Progenitor cell of endocrine pancreas (in vitro differentiated cells): Measurements from ENCODE around the gene MBTPS1. TPM values are rescaled to one million over a fixed set of nuclear protein-coding genes. Genes with fewer than 3 reads are reported as not detected.

Experiments used
- DNase-seq: peaks from one replicate; pipeline ENCODE4 v3.0.0; 2021; ENCODE audit warnings: low spot score; ENCODE audit not compliant: unreplicated experiment
- H3K27ac Mint-ChIP-seq: 2 replicates; pipeline ENCODE4 v1.8.0; 2021; ENCODE audit warnings: mild to moderate bottlenecking, moderate library complexity, mixed read lengths
- H3K27me3 Mint-ChIP-seq: 2 replicates; pipeline ENCODE4 v1.8.0; 2021; ENCODE audit warnings: mixed read lengths
- H3K36me3 Mint-ChIP-seq: 2 replicates; pipeline ENCODE4 v1.8.0; 2022; ENCODE audit warnings: mixed read lengths; ENCODE audit not compliant: insufficient read depth
- H3K4me1 Mint-ChIP-seq: 2 replicates; pipeline ENCODE4 v1.8.0; 2021; ENCODE audit warnings: low read depth, mixed read lengths
- H3K4me3 Mint-ChIP-seq: 2 replicates; pipeline ENCODE4 v1.8.0; 2021; ENCODE audit warnings: low read depth, mild to moderate bottlenecking, moderate library complexity, mixed read lengths
- H3K9me3 Mint-ChIP-seq: 2 replicates; pipeline ENCODE4 v1.8.0; 2021; ENCODE audit warnings: low read depth, mixed read lengths
- total RNA-seq: library from RNA; stranded (reverse); gene quantifications from 2 replicates; pipeline ENCODE4 v1.2.1, GENCODE V29; 2021
- TF ChIP-seq, protein P1 (sequence below): fragments of 200-600 bp; sonication (generic); IDR thresholded peaks from one replicate; pipeline ENCODE4 v1.5.0; 2021; ENCODE audit warnings: antibody characterized with exemption, mild to moderate bottlenecking; ENCODE audit not compliant: unreplicated experiment

The MBTPS1 gene
- total RNA-seq, 1 donor from 2014 or later: 94.7 TPM

DNA sequence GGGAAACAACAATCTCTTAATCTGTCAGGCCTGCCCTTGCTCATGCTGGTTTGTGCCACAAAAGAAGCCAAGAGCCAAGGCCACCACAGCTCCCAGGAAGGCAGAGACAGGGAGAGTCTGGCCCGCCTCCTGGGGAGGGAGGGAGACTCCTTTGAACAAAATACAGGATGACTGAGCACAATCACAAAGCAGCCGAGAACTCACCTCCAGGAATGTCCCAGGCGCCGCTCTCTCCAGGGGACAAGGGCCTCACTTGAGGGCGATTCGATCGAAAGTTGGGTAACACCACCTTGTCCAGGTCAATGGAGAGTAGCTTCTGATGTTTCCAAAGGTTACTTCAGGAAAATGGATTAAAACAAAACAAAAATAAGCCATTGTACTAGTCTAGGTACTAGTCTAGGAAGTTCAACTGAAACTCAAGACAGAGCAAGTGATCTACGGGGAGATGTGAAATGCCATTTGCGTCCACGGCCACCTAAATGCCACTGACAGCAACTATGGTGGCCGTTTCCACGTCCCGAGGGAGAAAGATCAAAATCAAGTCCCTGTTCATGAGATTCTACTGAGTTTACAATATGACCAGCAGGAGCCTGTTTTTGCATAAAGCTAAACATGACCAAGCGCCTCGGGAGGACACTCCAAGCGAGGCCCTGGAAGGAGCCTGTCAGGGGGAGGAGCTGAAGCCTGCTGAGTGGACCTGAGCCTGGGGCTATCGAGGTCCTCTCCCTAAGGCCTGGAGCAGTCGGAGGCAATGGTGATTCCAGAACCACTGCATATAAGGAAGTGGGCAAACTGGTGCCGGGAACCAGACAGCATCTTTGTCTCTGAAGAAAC is 60.7 kb downstream of the MBTPS1 start:
- Mint-ChIP-seq H3K27me3 (no peaks in the 10 kb centered on the region), H3K36me3 (peaks cover 31% of the 10 kb centered on the region), H3K27ac (peak overlapping the region; percentile 17)

GRCh38 chr16:84055366-84055765 is 61.4 kb downstream of the MBTPS1 start:
- H3K4me1 Mint-ChIP-seq: no peaks in the 10 kb centered on the region
- H3K27ac Mint-ChIP-seq: peak overlapping the region; percentile 17
- H3K27me3 Mint-ChIP-seq: no peaks in the 10 kb centered on the region
- no peak for DNase-seq
- peaks cover 32% of the 10 kb centered on the region for H3K36me3 Mint-ChIP-seq
- no peaks in the 10 kb centered on the region for H3K9me3 Mint-ChIP-seq
- TF ChIP-seq, protein P1, sequence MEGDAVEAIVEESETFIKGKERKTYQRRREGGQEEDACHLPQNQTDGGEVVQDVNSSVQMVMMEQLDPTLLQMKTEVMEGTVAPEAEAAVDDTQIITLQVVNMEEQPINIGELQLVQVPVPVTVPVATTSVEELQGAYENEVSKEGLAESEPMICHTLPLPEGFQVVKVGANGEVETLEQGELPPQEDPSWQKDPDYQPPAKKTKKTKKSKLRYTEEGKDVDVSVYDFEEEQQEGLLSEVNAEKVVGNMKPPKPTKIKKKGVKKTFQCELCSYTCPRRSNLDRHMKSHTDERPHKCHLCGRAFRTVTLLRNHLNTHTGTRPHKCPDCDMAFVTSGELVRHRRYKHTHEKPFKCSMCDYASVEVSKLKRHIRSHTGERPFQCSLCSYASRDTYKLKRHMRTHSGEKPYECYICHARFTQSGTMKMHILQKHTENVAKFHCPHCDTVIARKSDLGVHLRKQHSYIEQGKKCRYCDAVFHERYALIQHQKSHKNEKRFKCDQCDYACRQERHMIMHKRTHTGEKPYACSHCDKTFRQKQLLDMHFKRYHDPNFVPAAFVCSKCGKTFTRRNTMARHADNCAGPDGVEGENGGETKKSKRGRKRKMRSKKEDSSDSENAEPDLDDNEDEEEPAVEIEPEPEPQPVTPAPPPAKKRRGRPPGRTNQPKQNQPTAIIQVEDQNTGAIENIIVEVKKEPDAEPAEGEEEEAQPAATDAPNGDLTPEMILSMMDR: no peak
- H3K4me3 Mint-ChIP-seq: no peak overlapping the region

More for the DNA sequence above, 60.7 kb downstream of the MBTPS1 start:
- no peak for DNase-seq
- Mint-ChIP-seq H3K4me1 (no peaks in the 10 kb centered on the region), H3K9me3 (no peaks in the 10 kb centered on the region), H3K4me3 (no peak overlapping the region)
- TF ChIP-seq, protein P1: no peak

DNA sequence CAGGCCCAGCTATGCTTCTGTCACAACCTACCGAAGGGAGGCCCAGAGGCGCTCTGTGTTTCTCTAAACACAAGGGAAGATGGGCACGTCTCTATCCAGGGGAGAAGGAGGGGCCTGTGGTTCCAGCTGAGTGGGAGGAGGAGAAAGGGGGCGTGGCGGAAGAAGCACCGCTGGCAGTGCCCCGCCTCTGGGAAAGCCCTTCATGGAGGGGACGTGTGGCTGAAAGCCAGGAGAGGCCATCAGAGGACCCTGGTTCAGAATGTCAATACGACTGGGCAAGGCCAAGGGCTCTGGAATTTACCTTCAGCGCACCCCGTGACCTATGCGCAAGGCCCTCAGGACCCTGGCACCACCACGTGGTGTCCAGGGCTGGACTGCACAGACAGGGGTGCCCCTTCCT is 61.8 kb downstream of the MBTPS1 start:
- Mint-ChIP-seq H3K9me3 (no peaks in the 10 kb centered on the region), H3K27ac (no peak overlapping the region), H3K36me3 (peaks cover 34% of the 10 kb centered on the region), H3K4me1 (no peaks in the 10 kb centered on the region), H3K4me3 (no peak overlapping the region), H3K27me3 (no peaks in the 10 kb centered on the region)
- no peak for DNase-seq
- TF ChIP-seq, protein P1: no peak

DNA sequence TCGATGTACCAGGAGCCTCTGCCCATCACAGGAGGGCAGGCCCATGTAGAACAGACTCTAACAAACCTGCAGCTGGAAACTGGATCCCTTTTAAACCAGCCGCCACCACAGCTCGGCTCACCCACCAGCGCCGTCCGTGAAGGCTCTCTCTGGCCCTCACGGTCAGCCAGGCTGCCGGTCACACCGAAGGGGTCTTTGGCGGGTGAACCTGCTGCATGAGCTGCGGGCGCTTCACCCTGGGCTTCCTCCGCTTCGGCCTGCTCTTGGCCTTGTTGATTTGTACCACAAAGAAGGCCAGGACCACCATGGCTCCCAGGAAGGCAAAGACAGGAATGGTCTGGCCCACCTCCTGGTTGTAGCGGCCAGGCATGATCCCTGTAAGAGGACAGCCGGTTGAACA is 62.5 kb downstream of the MBTPS1 start:
- Mint-ChIP-seq H3K4me3 (no peak overlapping the region), H3K27me3 (no peaks in the 10 kb centered on the region), H3K36me3 (peaks cover 32% of the 10 kb centered on the region), H3K27ac (no peak overlapping the region), H3K9me3 (no peaks in the 10 kb centered on the region), H3K4me1 (no peaks in the 10 kb centered on the region)
- TF ChIP-seq, protein P1: no peak
- no peak for DNase-seq

DNA sequence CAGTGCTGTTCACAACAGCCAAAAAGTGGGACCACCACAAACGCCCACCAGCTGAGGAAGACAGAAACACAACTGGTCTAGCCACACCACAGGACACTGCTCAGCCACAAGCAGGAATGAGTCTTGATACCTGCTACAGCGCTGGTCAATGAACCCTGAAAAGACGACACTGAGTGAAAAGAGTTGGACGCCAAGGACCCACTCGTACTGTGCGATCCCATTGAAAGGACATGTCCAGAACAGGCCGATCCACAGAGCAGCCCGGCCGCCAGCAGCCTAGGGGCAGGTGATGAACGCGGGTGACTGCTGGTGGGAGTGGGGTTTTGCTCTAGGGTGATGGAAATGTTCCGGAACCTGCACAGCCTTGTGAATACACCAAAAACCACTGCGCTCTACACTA is 63.5 kb downstream of the MBTPS1 start:
- TF ChIP-seq, protein P1: no peak
- DNase-seq: no peak
- Mint-ChIP-seq H3K36me3 (peaks cover 29% of the 10 kb centered on the region), H3K4me1 (peaks cover 3% of the 10 kb centered on the region), H3K9me3 (no peaks in the 10 kb centered on the region), H3K27me3 (no peaks in the 10 kb centered on the region), H3K4me3 (no peak overlapping the region), H3K27ac (no peak overlapping the region)
